ENCODE data around the gene PIK3R3. TPM values are rescaled to one million over a fixed set of nuclear protein-coding genes. Genes with fewer than 3 reads are reported as not detected.

PIK3R3 gene
- total RNA-seq, 1 experiment from 2014 or later: 3.6 TPM

- H3K4me1 ChIP-seq: peaks cover 10% of the 10 kb centered on the region; the same call in 1 of the 2 replicates
- ChIA-PET POLR2A (no interaction called here), CTCF (no interaction called here)
- no peak overlapping the region for H3K27ac Mint-ChIP-seq (ENCODE audit: unreplicated experiment)
- DNase-seq: no peak
- H3K27me3 Mint-ChIP-seq (ENCODE audit: insufficient read depth, unreplicated experiment): no peaks in the 10 kb centered on the region
- intact Hi-C loops (cut with micrococcal nuclease; ENCODE audit: unreplicated experiment): no loop called here
- H3K4me1 Mint-ChIP-seq (ENCODE audit: low read depth, unreplicated experiment): peaks cover 5% of the 10 kb centered on the region
- no TSS peak for BruUV-seq (replicated peaks)
- no peaks in the 10 kb centered on the region for H3K36me3 ChIP-seq (ENCODE audit: control insufficient read depth, insufficient read depth, low read length)
- no peak overlapping the region for H3K4me3 Mint-ChIP-seq (ENCODE audit: unreplicated experiment)
- H3K36me3 Mint-ChIP-seq (ENCODE audit: insufficient read depth, unreplicated experiment): no peaks in the 10 kb centered on the region
- H3K9me3 Mint-ChIP-seq (ENCODE audit: unreplicated experiment): no peaks in the 10 kb centered on the region
- TF ChIP-seq CTCF (IDR thresholded peaks at IDR 0.05; ENCODE audit: insufficient read depth in 1 of 2, low read depth in 1 of 2, low read length in 1 of 2, severe bottlenecking in 1 of 2, unreplicated experiment in 1 of 2): no peak
- no peaks in the 10 kb centered on the region for H3K27me3 ChIP-seq (replicated peaks; ENCODE audit: control insufficient read depth, insufficient read depth, low read length)
- H3K9me3 ChIP-seq: no peaks in the 10 kb centered on the region
- no peak overlapping the region for H3K4me3 ChIP-seq (ENCODE audit: low read depth, low read length)
These were observed 37.5 kb upstream of the PIK3R3 start for GRCh38 chr1:46169811-46170454.

- no peak for DNase-seq
- no peak overlapping the region for H3K27ac Mint-ChIP-seq (ENCODE audit: unreplicated experiment)
- H3K36me3 Mint-ChIP-seq (ENCODE audit: insufficient read depth, unreplicated experiment): no peaks in the 10 kb centered on the region
- H3K9me3 Mint-ChIP-seq (ENCODE audit: unreplicated experiment): no peaks in the 10 kb centered on the region
- H3K4me1 Mint-ChIP-seq (ENCODE audit: low read depth, unreplicated experiment): peaks cover 5% of the 10 kb centered on the region
- no peaks in the 10 kb centered on the region for H3K27me3 ChIP-seq (replicated peaks; ENCODE audit: control insufficient read depth, insufficient read depth, low read length)
- no peaks in the 10 kb centered on the region for H3K9me3 ChIP-seq
- H3K4me1 ChIP-seq: peaks cover 10% of the 10 kb centered on the region; the same call in 1 of the 2 replicates
- H3K27me3 Mint-ChIP-seq (ENCODE audit: insufficient read depth, unreplicated experiment): peaks cover 8% of the 10 kb centered on the region
- TF ChIP-seq CTCF (IDR thresholded peaks at IDR 0.05; ENCODE audit: insufficient read depth in 1 of 2, low read depth in 1 of 2, low read length in 1 of 2, severe bottlenecking in 1 of 2, unreplicated experiment in 1 of 2): no peak
- intact Hi-C loops (cut with micrococcal nuclease; ENCODE audit: unreplicated experiment): no loop called here
- no peak overlapping the region for H3K4me3 Mint-ChIP-seq (ENCODE audit: unreplicated experiment)
- ChIA-PET POLR2A (no interaction called here), CTCF (no interaction called here)
- no peaks in the 10 kb centered on the region for H3K36me3 ChIP-seq (ENCODE audit: control insufficient read depth, insufficient read depth, low read length)
- BruUV-seq (replicated peaks): no TSS peak
- no peak overlapping the region for H3K4me3 ChIP-seq (ENCODE audit: low read depth, low read length)
These were observed 36.0 kb upstream of the PIK3R3 start for GRCh38 chr1:46168477-46168876.

DNA sequence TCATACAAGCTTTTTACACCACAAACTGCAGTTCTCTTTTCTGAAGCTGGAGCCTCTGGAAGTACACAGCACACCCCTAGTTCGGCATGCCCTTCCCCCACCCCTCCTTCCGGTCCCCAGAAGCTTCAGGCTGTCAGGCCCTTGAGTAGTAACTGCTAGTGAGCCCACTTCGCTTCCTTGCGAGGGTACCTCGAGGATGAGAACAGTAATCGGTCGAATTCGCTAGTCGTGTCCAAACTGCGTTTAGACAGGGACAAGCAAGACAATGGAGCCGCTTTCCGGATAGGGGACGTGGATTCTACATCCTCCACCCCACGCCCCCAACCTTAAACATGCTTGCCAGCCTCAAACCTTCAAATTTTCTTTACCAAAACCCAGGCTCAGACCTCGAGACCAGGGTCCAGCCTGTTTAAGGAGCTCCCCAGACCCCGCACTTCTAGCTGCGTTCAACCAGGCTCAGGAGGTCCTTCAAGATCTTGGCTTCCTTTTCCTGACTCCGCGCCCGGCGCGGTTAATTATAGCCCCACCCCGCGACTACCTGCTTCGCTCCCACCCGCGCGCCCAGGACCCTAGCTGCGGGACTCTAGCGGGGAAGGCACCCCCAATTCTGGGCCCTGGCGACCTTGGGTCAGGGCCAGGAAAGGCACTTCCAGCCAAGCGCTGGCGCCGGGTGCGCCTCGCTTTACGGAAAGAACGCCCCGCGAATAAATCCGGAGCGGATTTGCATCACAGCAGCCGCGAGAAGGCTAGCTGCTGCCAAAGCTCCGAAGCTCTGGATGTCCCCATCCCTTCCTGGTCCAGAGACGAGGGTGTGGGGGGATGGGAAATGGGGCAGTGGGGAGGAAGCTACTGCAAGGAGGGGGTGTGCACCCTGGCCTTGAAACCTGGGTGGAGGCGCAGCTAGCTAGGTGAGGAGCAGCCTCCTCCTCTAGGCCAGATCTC lies 34.4 kb upstream of the PIK3R3 start:
- Mint-ChIP-seq H3K27ac (ENCODE audit: unreplicated experiment) (no peak overlapping the region), H3K9me3 (ENCODE audit: unreplicated experiment) (no peaks in the 10 kb centered on the region), H3K4me3 (ENCODE audit: unreplicated experiment) (no peak overlapping the region), H3K4me1 (ENCODE audit: low read depth, unreplicated experiment) (peaks cover under 1% of the 10 kb centered on the region), H3K36me3 (ENCODE audit: insufficient read depth, unreplicated experiment) (no peaks in the 10 kb centered on the region), H3K27me3 (ENCODE audit: insufficient read depth, unreplicated experiment) (peaks cover 8% of the 10 kb centered on the region)
- Histone ChIP-seq H3K9me3 (no peaks in the 10 kb centered on the region), H3K4me1 (peaks cover 7% of the 10 kb centered on the region; the same call in 1 of the 2 replicates), H3K36me3 (ENCODE audit: control insufficient read depth, insufficient read depth, low read length) (no peaks in the 10 kb centered on the region), H3K27me3 (replicated peaks; ENCODE audit: control insufficient read depth, insufficient read depth, low read length) (no peaks in the 10 kb centered on the region), H3K4me3 (ENCODE audit: low read depth, low read length) (no peak overlapping the region)
- ChIA-PET CTCF (no interaction called here), POLR2A (no interaction called here)
- no peak for TF ChIP-seq CTCF (IDR thresholded peaks at IDR 0.05; ENCODE audit: insufficient read depth in 1 of 2, low read depth in 1 of 2, low read length in 1 of 2, severe bottlenecking in 1 of 2, unreplicated experiment in 1 of 2)
- intact Hi-C loops (cut with micrococcal nuclease; ENCODE audit: unreplicated experiment): no loop called here
- no peak for DNase-seq
- no TSS peak for BruUV-seq (replicated peaks)
